Measurements from ENCODE around the gene TBC1D4. TPM values are rescaled to one million over a fixed set of nuclear protein-coding genes. Genes with fewer than 3 reads are reported as not detected.

Gene TBC1D4
- total and polyA plus RNA-seq, 2 donors (not counting 1 experiment from before 2014, with no cell fraction given), result 10.3 to 15.4 TPM

DNA sequence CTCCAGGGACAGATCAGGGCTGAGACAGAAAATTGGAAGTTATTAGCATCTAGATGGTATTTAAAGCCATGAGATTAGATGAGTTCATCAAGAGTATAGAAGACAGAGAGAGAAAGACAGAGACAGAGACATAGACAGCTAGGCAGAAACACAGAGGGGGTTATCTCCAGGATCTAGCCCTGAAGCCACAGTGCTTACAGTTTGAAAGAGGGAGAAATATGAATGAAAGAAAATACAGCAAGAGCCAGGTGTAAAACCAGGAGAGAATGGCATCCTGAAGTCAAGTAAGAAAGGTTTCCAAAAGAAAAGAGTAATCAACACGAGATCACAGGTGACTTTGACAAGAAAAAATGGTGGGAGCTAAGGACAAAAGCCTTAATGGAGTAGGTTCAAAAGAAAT lies 111.2 kb downstream of the TBC1D4 start:
- no peak for DNase-seq (ENCODE audit: low read depth in 2 of 2)
- no peak overlapping the region for H3K9ac ChIP-seq (ENCODE audit: insufficient read depth, low read length)
- H3K79me2 ChIP-seq (ENCODE audit: control insufficient read depth, insufficient read depth, low read length), result no peaks in the 10 kb centered on the region
- H3K27ac ChIP-seq (ENCODE audit: insufficient read depth, low read length), result no peak overlapping the region
- H4K20me1 ChIP-seq (ENCODE audit: control insufficient read depth, extremely low read depth, insufficient read depth, low read length), result no peaks in the 10 kb centered on the region
- no peaks in the 10 kb centered on the region for H3K27me3 ChIP-seq (ENCODE audit: control insufficient read depth, insufficient read depth, low read length)
- H3K9me3 ChIP-seq (ENCODE audit: control insufficient read depth, insufficient read depth, low read depth, low read length), result no peaks in the 10 kb centered on the region
- TF ChIP-seq, protein P1, sequence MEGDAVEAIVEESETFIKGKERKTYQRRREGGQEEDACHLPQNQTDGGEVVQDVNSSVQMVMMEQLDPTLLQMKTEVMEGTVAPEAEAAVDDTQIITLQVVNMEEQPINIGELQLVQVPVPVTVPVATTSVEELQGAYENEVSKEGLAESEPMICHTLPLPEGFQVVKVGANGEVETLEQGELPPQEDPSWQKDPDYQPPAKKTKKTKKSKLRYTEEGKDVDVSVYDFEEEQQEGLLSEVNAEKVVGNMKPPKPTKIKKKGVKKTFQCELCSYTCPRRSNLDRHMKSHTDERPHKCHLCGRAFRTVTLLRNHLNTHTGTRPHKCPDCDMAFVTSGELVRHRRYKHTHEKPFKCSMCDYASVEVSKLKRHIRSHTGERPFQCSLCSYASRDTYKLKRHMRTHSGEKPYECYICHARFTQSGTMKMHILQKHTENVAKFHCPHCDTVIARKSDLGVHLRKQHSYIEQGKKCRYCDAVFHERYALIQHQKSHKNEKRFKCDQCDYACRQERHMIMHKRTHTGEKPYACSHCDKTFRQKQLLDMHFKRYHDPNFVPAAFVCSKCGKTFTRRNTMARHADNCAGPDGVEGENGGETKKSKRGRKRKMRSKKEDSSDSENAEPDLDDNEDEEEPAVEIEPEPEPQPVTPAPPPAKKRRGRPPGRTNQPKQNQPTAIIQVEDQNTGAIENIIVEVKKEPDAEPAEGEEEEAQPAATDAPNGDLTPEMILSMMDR (conservative IDR thresholded peaks at IDR 0.05 in 1 of 2, IDR thresholded peaks at IDR 0.05 in 1 of 2; ENCODE audit: low read depth in 1 of 2, low read length in 2 of 2), result no peak
- TF ChIP-seq EZH2 (IDR thresholded peaks at IDR 0.05; ENCODE audit: low read length, missing control alignments), result no peak
- no peaks in the 10 kb centered on the region for H3K36me3 ChIP-seq (ENCODE audit: control insufficient read depth, insufficient read depth, low read length)
- H3K4me2 ChIP-seq (ENCODE audit: extremely low read depth, insufficient read depth, low read length), result no peak overlapping the region
- no peak overlapping the region for H3K4me3 ChIP-seq (replicated peaks in 1 of 4; ENCODE audit: control extremely low read depth in 1 of 4, insufficient read depth in 1 of 4, low read depth in 3 of 4, low read length in 4 of 4)
- H3K4me1 ChIP-seq (ENCODE audit: control insufficient read depth, extremely low read depth, insufficient read depth, low read length), result peaks cover 2% of the 10 kb centered on the region
- no peak overlapping the region for H2AFZ ChIP-seq (ENCODE audit: low read length)

DNA sequence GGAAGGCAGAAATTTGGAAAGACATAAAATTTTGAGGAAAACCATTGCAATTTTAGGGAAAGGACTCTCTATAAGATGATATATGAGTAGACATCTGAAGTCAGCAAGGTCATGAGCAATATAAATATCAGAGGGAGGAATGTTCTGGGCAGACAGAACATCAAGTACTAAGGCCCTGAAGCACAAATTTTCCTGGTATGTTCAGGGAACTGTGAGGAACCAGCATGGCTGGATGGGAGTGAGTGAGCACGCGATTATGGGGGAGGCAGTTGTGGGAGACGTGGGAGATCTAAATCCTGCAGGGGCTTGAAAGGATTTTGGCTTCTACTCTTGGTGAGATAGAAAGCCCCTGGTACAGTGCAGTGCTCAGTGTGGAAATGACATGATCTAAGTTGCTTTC lies 112.0 kb downstream of the TBC1D4 start:
- DNase-seq (ENCODE audit: low read depth in 2 of 2), result no peak
- TF ChIP-seq EZH2 (IDR thresholded peaks at IDR 0.05; ENCODE audit: low read length, missing control alignments), result no peak
- TF ChIP-seq, protein P1 (conservative IDR thresholded peaks at IDR 0.05 in 1 of 2, IDR thresholded peaks at IDR 0.05 in 1 of 2; ENCODE audit: low read depth in 1 of 2, low read length in 2 of 2), result no peak
- no peak overlapping the region for H3K4me3 ChIP-seq (replicated peaks in 1 of 4; ENCODE audit: control extremely low read depth in 1 of 4, insufficient read depth in 1 of 4, low read depth in 3 of 4, low read length in 4 of 4)
- no peak overlapping the region for H3K4me2 ChIP-seq (ENCODE audit: extremely low read depth, insufficient read depth, low read length)
- peaks cover 2% of the 10 kb centered on the region for H3K4me1 ChIP-seq (ENCODE audit: control insufficient read depth, extremely low read depth, insufficient read depth, low read length)
- no peaks in the 10 kb centered on the region for H3K9me3 ChIP-seq (ENCODE audit: control insufficient read depth, insufficient read depth, low read depth, low read length)
- no peaks in the 10 kb centered on the region for H3K27me3 ChIP-seq (ENCODE audit: control insufficient read depth, insufficient read depth, low read length)
- H3K9ac ChIP-seq (ENCODE audit: insufficient read depth, low read length), result no peak overlapping the region
- no peaks in the 10 kb centered on the region for H3K36me3 ChIP-seq (ENCODE audit: control insufficient read depth, insufficient read depth, low read length)
- no peaks in the 10 kb centered on the region for H3K79me2 ChIP-seq (ENCODE audit: control insufficient read depth, insufficient read depth, low read length)
- no peaks in the 10 kb centered on the region for H4K20me1 ChIP-seq (ENCODE audit: control insufficient read depth, extremely low read depth, insufficient read depth, low read length)
- H3K27ac ChIP-seq (ENCODE audit: insufficient read depth, low read length), result no peak overlapping the region
- H2AFZ ChIP-seq (ENCODE audit: low read length), result no peak overlapping the region

DNA sequence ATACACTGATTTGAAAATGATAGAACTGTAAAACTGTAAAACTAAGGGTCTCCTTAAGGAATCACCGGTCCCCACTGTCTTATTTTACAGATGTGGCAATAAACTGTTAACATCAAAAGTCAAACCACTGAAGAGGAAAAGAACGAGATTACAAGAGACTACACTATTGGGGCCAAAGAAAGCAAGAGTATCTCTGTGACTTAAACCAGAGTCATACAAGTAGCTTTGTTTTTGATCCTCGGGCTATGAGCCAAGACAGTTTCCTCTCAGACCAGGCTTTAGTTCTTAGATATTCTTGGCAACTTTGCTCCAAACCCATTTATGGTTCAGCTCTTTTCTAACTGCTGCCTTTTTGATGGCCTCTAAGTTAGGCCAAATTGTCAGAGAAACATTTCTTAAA lies 113.8 kb downstream of the TBC1D4 start:
- Histone ChIP-seq H2AFZ (ENCODE audit: low read length) (no peak overlapping the region), H3K4me3 (replicated peaks in 1 of 4; ENCODE audit: control extremely low read depth in 1 of 4, insufficient read depth in 1 of 4, low read depth in 3 of 4, low read length in 4 of 4) (peak overlapping the region in 1 of 4 experiments; percentile 10), H3K27ac (ENCODE audit: insufficient read depth, low read length) (peak overlapping the region; percentile 4), H3K79me2 (ENCODE audit: control insufficient read depth, insufficient read depth, low read length) (peaks cover 1% of the 10 kb centered on the region), H3K36me3 (ENCODE audit: control insufficient read depth, insufficient read depth, low read length) (no peaks in the 10 kb centered on the region), H3K4me2 (ENCODE audit: extremely low read depth, insufficient read depth, low read length) (peak overlapping the region; percentile 28), H3K27me3 (ENCODE audit: control insufficient read depth, insufficient read depth, low read length) (no peaks in the 10 kb centered on the region), H3K4me1 (ENCODE audit: control insufficient read depth, extremely low read depth, insufficient read depth, low read length) (peaks cover 2% of the 10 kb centered on the region), H4K20me1 (ENCODE audit: control insufficient read depth, extremely low read depth, insufficient read depth, low read length) (no peaks in the 10 kb centered on the region), H3K9me3 (ENCODE audit: control insufficient read depth, insufficient read depth, low read depth, low read length) (no peaks in the 10 kb centered on the region), H3K9ac (ENCODE audit: insufficient read depth, low read length) (no peak overlapping the region)
- TF ChIP-seq, protein P1 (conservative IDR thresholded peaks at IDR 0.05 in 1 of 2, IDR thresholded peaks at IDR 0.05 in 1 of 2; ENCODE audit: low read depth in 1 of 2, low read length in 2 of 2), result no peak
- TF ChIP-seq EZH2 (IDR thresholded peaks at IDR 0.05; ENCODE audit: low read length, missing control alignments), result no peak
- DNase-seq (ENCODE audit: low read depth in 2 of 2), result peak; percentile 93 to 96

Data from fibroblast of lung (primary cell).